ENCODE results near the gene POLR1A.

GRCh38 chr2:86138736-86139625 lies 33.3 kb upstream of the POLR1A start:
- TF ChIP-seq EP300 (IDR thresholded peaks at IDR 0.05) (no peak), POLR2A (IDR thresholded peaks at IDR 0.05) (no peak)

All from upper lobe of left lung (tissue), 4 donors.